Measurements from ENCODE around the gene MPPE1.
A peak's percentile ranks its signal among the peaks of the same experiment; 100 is the strongest.
"Not testable (repeated sequence)": the region's sequence is repeated elsewhere in the genome, so short reads cannot be mapped to it uniquely, and the experiment has no call there.

Gene MPPE1

DNA sequence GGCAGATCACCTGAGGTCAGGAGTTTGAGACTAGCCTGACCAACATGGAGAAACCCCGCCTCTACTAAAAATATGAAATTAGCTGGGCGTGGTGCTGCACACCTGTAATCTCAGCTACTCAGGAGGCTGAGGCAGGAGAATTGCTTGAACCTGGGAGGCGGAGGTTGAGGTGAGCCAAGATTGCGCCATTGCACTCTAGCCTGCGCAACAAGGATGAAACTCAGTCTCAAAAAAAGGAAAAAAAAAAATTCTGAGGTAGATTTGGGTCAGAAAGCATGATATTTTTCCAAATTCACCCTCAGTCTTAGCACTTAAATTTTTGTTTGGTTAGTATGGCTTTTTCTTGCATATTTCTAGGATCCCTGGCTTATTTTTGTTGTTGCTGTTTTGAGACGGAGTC, 53.6 kb downstream of the MPPE1 start:
- DNase-seq: not testable (repeated sequence)

DNA sequence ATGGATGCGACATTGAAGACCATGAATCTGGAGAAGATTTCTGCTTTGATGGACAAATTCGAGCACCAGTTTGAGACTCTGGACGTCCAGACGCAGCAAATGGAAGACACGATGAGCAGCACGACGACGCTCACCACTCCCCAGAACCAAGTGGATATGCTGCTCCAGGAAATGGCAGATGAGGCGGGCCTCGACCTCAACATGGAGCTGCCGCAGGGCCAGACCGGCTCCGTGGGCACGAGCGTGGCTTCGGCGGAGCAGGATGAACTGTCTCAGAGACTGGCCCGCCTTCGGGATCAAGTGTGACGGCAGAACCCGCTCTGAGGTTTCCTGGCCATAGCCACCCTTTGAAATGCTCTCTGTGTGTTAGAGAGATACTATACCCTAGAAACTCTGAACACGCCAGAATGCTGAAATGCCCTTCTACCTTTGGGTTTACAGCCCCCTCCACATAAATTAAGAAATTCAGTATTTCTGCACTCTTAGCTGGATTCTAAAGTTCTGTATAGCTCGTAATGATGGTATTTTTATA, 56.2 kb downstream of the MPPE1 start:
- peak; percentile 17 for DNase-seq

DNA sequence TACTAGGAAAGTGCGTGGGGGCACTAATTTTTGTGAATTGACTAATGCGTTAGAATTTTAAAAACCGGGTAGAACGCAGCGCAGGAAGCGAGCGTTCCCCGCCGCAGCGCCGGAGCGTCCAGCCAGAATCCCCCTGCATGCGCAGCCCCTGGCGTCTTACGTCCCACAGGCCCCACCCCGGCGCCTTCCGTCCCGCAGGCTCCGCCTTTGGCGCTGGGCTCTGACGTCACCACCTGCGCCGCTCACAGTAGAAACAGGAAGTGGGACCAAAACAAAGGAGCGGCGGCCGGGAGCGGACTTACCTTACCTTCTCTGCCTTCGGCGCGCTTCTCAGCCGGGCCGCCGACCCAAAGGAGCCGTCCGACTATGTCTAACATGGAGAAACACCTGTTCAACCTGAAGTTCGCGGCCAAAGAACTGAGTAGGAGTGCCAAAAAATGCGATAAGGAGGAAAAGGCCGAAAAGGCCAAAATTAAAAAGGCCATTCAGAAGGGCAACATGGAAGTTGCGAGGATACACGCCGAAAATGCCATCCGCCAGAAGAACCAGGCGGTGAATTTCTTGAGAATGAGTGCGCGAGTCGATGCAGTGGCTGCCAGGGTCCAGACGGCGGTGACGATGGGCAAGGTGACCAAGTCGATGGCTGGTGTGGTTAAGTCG, 56.8 kb downstream of the MPPE1 start, which contains the start of gene CHMP1B:
CHMP1B (plus strand) TSS at position 268 of the 660 bp plus-strand sequence; CDS start at position 367, 99 bp downstream.
- peak; percentile 95 for DNase-seq

DNA sequence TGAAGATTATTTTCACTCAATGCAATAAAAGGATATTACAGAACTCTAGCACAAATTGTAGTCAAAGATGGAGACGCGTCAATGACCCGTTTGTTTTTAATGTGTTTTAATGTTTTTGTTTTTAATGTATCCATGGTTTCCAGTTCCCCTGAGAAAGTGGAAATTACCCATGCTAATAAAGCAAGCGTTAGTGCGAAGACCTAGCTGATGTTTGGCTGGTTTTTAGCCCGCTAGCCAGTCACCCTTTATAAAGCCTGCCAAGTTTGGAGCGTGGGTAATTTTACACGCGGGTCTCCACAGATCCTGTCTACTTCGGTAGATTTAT, 57.3 kb downstream of the MPPE1 start:
- DNase-seq: no peak

DNA sequence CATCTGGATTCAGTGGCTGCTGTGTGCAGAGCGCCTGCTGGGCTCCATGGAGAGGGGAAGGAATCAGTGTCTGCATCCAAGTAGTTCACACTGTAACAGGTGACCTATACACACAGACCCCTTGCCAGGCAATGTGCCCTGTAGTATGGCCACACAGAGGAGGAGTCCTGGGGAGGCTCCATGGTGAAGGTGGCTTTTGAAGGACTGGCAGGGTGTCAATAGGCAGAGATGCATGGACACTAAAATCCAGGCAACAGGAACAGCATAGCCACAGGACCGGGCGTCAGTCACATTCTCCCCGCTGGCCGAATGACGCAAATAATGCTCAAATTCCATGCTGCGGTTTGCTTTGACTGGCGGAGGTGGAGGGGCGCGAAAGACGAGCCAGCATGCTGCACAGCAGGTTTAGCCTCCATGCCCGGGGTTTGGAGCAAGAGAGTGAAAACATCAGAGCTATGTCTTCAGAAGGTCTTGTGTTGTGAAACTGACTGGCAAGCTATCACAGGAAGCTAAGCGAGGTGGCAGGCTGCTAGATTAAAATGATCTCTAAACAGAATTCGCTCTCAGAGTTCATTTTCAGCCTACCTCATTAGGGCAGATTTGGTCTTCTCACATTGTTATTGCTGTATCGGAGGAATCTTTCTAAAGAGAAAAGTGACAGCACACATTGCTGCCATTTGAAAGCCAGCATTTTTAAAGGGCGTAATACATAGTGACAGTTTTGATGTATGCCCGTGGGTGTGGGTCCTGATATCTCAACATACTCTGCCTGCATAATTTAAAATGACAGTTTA, 58.1 kb downstream of the MPPE1 start:
- peak; percentile 19 for DNase-seq

DNA sequence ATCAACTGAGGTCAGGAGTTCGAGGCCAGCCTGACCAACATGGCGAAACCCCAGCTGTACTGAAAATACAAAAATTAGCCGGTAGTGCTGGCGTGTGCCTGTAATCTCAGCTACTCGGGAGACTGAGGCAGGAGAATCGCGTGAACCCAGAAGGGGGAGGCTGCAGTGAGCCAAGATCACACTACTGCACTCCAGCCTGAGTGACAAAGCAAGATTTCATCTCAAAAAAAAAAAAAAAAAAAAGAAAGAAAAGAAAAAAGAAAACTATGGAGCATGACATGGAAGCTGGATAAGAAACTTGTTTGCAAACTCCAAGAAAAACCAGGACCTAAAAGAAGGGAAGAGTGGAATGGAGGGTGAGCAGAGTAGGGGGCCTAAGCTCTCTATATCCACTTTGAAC, 58.8 kb downstream of the MPPE1 start:
- no peak for DNase-seq

DNA sequence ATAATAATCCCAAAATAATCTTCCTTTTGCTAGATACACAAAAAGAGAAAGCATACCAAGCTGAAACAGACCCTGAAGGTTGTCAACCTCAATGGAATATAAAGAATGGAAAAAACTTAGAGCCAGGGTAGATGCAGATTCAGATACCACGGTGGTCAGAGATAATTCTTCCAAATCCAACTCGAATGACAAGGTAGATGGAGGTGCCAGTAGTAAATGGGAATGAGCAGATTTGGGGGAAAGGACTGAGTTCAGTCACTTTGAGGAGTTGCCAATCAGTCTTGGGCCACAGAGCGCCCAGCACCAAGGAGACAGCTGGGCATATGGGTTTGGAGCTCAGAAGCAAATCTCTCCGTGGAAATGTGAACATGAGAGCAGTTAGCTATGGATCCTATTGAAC, 60.3 kb downstream of the MPPE1 start:
- DNase-seq: no peak

DNA sequence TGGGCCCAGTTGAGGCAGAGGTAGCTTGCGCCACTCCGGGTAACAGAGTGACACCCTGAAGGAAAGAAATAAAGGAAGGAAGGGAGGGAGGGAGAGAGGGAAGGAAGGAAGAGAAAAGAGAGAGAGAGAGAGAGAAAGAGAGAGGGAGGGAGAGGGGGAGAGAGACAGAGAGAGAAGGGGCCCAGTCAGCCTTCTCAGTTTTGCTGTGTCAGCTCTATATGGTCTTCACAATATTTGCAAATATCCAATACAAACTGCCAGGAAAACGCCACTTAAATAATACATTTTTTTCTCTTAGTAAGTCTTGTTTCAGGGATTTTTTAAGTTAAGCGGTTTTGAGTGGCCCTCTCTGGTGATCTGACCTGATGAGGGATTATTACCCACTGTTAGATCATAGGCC, 62.5 kb downstream of the MPPE1 start:
- DNase-seq: no peak

DNA sequence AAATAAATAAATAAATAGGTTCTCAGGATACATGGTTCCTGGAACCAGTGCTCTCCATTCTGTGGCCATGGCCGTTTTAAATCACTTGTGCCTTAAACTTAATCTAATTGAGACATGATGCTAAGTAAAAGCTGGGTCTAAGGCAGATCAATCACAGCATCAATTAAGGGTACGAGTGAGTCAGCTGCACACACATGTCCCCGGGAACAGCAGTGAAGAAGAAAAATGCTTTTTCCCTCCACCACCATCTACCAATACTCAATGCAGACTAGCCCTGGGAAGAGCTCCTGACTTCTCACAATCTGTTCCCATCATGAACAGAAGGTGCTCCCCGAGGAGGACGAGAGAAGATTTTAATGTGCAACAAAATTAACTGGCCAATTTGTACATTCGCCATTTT, 63.7 kb downstream of the MPPE1 start:
- no peak for DNase-seq

DNA sequence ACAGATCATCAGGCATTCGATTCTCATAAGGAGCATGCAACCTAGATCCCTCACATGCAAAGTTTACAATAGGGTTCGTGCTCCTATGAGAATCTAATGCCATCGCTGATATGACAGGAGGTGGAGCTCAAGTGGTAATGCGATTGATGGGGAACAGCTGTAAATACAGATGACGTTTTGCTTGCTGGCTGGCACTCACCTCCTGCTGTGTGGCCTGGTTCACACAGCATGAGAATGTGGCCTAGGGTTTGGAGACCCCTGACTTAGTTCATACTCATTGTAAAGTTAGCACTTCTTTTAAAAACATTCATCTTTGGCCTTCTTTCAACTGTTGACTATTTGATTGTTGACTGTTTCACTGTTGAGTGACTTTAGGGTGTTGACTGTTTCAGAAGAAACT, 65.6 kb downstream of the MPPE1 start:
- DNase-seq: no peak

DNA sequence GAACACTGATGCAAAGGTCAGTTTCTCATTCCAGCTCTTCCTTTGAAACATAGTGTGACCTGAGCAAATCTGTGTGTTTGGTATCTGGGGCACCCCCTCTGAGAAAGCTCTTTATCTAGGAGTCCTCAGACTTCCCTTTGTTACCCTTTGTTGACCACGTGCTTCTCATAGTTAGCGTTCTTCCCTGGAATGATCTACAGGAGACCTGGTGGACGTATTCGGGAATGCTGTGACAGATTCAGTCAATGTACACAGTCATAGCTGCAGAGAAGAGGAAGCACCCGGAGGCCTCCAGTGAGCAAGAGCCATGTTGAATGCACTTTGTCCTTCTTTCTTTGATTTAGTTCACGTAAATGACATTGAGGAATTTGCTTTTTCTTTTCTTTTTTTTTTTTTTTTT, 67.6 kb downstream of the MPPE1 start:
- no peak for DNase-seq

DNA sequence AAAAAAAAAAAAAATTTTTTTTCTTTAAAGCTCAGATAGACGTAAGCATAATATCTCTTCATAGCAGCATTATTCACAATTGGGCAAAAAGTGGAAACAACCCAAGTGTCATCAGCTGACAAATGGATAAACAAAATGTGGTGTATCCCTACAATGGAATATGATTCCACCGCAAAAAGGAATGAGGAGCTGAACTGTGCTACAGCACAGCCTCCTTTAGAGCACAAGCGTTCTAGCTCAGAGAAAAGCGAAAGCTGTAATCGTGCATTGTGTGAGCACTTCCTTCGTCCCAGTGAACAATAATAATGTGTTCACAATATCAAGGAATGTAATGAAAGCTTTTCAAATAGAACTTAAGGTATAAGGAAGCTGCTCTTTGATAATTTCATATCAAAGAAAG, 68.6 kb downstream of the MPPE1 start:
- DNase-seq: no peak

DNA sequence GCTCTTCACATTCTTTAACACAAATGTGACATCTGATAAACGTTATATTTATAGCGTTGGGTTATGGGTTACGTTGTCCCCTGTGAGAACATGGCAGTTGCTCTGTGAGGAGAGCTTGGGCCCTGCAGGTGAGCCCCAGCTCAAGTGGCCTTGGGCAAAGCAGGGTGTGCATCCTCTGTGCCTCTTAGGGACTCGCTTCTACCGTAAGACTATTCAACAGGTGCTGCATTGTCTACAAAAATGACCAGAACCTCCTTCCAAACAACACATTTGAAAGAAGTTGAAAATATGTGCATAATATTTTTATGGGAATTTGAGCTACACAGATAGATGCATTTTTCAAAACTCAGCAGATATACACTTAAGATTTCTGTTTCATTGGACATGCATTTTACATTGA, 73.3 kb downstream of the MPPE1 start:
- no peak for DNase-seq

All from stimulated activated CD4-positive, alpha-beta T cell treated with anti-CD3 and anti-CD28 coated beads, Interleukin-12 subunit alpha, Interleukin-12 subunit beta, amount 100 ng/mL, for 4 hours (primary cell).